GM12878 (cell line): ENCODE results near the gene ZNF329. TPM values are rescaled to one million over a fixed set of nuclear protein-coding genes. Genes with fewer than 3 reads are reported as not detected.

Source experiments
- ATAC-seq: fragments of 200-7000 bp; cut with Tn5 transposase; 3 replicates; pipeline ENCODE4 v1.9.1; 2020; ENCODE audit warnings: mild to moderate bottlenecking, moderate library complexity
- BruUV-seq: library from RNA; stranded (reverse); fragments of 400-500 nt; replicated peaks from 2 replicates; lab custom pipeline; 2021; lab: Mats Ljungman, UMichigan
- CTCF ChIA-PET: fragments of 300-600 bp; sonication (Branson Sonifier 250); formaldehyde crosslinking; extraction: SDS; loops from one replicate; lab custom pipeline; 2021; ENCODE audit warnings: inconsistent platforms; lab: Yijun Ruan, JAX
- POLR2A ChIA-PET: fragments of 350-600 bp; formaldehyde crosslinking; extraction: SDS; loops from one replicate; lab custom pipeline; 2021; ENCODE audit warnings: inconsistent platforms; lab: Charles Lee
- RAD21 ChIA-PET: fragments of 300-600 bp; sonication (Branson Sonifier 250); formaldehyde crosslinking; loops from one replicate; lab custom pipeline; 2023; ENCODE audit warnings: antibody characterized with exemption; ENCODE audit not compliant: unreplicated experiment; lab: Charles Lee
- SMC1A ChIA-PET: fragments of 300-600 bp; sonication (Branson Sonifier 250); formaldehyde crosslinking; loops from one replicate; lab custom pipeline; 2023; ENCODE audit not compliant: unreplicated experiment, uncharacterized antibody; lab: Charles Lee
- DNase-seq: peaks from one replicate; pipeline ENCODE4 v3.0.0-alpha.2; 2011; ENCODE audit warnings: low read depth, low spot score
- FAIRE-seq: peaks from 3 replicates; lab custom pipeline; 2011; peaks lifted over from hg19 to GRCh38; lab: Jason Lieb, UNC
- H2AFZ ChIP-seq: 2 replicates; pipeline ENCODE4 v1.6.0; 2011; ENCODE audit warnings: low read depth, low read length, control low read depth; ENCODE audit not compliant: control insufficient read depth
- H3K27ac ChIP-seq: 2 replicates; pipeline ENCODE4 v1.5.1; 2011; ENCODE audit warnings: control low read depth; ENCODE audit not compliant: control insufficient read depth, insufficient read depth
- H3K27me3 ChIP-seq, 2 experiments: replicated peaks in 1 of 2; 2 replicates each; pipeline versions ENCODE4 v1.6.0 to v1.6.1; 2011; ENCODE audit warnings: low read length in 1 of 2; ENCODE audit not compliant: control insufficient read depth in 2 of 2, insufficient read depth in 2 of 2
- H3K36me3 ChIP-seq, 2 experiments: 2 replicates each; pipeline ENCODE4 v1.5.1; 2011; ENCODE audit warnings: low read length in 1 of 2; ENCODE audit not compliant: control insufficient read depth in 2 of 2, insufficient read depth in 2 of 2
- H3K4me1 ChIP-seq: 2 replicates; pipeline ENCODE4 v1.6.1; 2011; ENCODE audit warnings: mild to moderate bottlenecking, low read length, moderate library complexity, mixed read lengths; ENCODE audit not compliant: control insufficient read depth, insufficient read depth
- H3K4me2 ChIP-seq: 2 replicates; pipeline ENCODE4 v1.6.0; 2011; ENCODE audit warnings: control low read depth; ENCODE audit not compliant: control insufficient read depth, insufficient read depth
- H3K4me3 ChIP-seq: fragments of 200-600 bp; sonication (generic); 2 replicates; pipeline ENCODE4 v1.5.1; 2016
- H3K79me2 ChIP-seq: 2 replicates; pipeline ENCODE4 v1.6.0; 2011; ENCODE audit warnings: low read length; ENCODE audit not compliant: control insufficient read depth, insufficient read depth
- H3K9ac ChIP-seq: 2 replicates; pipeline ENCODE4 v1.8.0; 2011; ENCODE audit warnings: low read length, control low read depth, mixed read lengths; ENCODE audit not compliant: control insufficient read depth, insufficient read depth
- H3K9me3 ChIP-seq: replicated peaks from 3 replicates; pipeline ENCODE4 v1.5.1; 2011; ENCODE audit warnings: mild to moderate bottlenecking, low read length; ENCODE audit not compliant: control insufficient read depth, insufficient read depth
- H4K20me1 ChIP-seq: 2 replicates; pipeline ENCODE4 v1.6.0; 2011; ENCODE audit not compliant: control insufficient read depth, insufficient read depth
- ATF2 ChIP-seq: IDR thresholded peaks from 2 replicates; pipeline ENCODE4 v1.6.1; 2012; ENCODE audit warnings: low read length, inconsistent platforms
- CBX3 ChIP-seq: fragments of 200-600 bp; sonication (generic); IDR thresholded peaks from 2 replicates; pipeline ENCODE4 v1.6.1; 2016; ENCODE audit warnings: low read depth, borderline replicate concordance
- GABPA ChIP-seq: IDR thresholded peaks from 2 replicates; pipeline ENCODE4 v1.6.1; 2014; ENCODE audit warnings: antibody characterized with exemption, low read depth, mild to moderate bottlenecking, inconsistent platforms
- HCFC1 ChIP-seq: fragments of 150-350 bp; IDR thresholded peaks from 2 replicates; pipeline ENCODE4 v1.6.1; 2014; ENCODE audit warnings: low read length
- KDM1A ChIP-seq: fragments of 200-600 bp; sonication (generic); IDR thresholded peaks from 2 replicates; pipeline ENCODE4 v1.6.1; 2016; ENCODE audit warnings: borderline replicate concordance
- NBN ChIP-seq: fragments of 450-650 bp; IDR thresholded peaks from 2 replicates; pipeline ENCODE4 v1.6.1; 2016
- SPI1 ChIP-seq: IDR thresholded peaks from 2 replicates; pipeline ENCODE4 v1.6.1; 2011; ENCODE audit warnings: low read depth, mild to moderate bottlenecking, low read length, moderate library complexity, borderline replicate concordance; ENCODE audit not compliant: insufficient read depth
- SUZ12 ChIP-seq: fragments of 200-600 bp; sonication (generic); IDR thresholded peaks from one replicate; pipeline ENCODE4 v1.6.1; 2018; ENCODE audit warnings: antibody characterized with exemption, mild to moderate bottlenecking; ENCODE audit not compliant: unreplicated experiment
- ZZZ3 ChIP-seq: IDR thresholded peaks from 2 replicates; pipeline ENCODE4 v1.6.1; 2011; ENCODE audit warnings: low read depth; ENCODE audit not compliant: control insufficient read depth, insufficient read length
- WGBS: methylation state at CpG from one replicate; pipeline ENCODE4 v1.1.6; 2016; ENCODE audit warnings: low lambda C conversion rate; ENCODE audit not compliant: insufficient replicate concordance, insufficient coverage; ENCODE audit errors: missing lambda C conversion rate; 5-methylcytosine and 5-hydroxymethylcytosine counted together
- in situ Hi-C: fragments of 300-500 bp; cut with MboI; formaldehyde crosslinking; loops from 9 replicates; pipeline ENCODE4 v1.14.3; 2018; ENCODE audit warnings: mixed read lengths
- intact Hi-C: fragments of 100-400 bp; cut with micrococcal nuclease; formaldehyde crosslinking; loops from one replicate; pipeline ENCODE4 v1.14.2; 2022; ENCODE audit not compliant: unreplicated experiment
- polyA plus RNA-seq, 11 experiments: library from polyadenylated mRNA; depleted of rRNA in 4 of 11; unstranded in 6 of 11; stranded (reverse) in 5 of 11; fragments of >200 nt; fragmentation: Nextera tagmentation in 4 of 11; fragmentation: Illumina TruSeq in 1 of 11; extraction: Ambion mirVana in 4 of 11; extraction: Trizol in 1 of 11; gene quantifications; 1 replicate in 1 of 11; 2 replicates in 10 of 11; pipeline versions ENCODE4 v1.2.1 to v1.2.3, GENCODE V29; 2011 to 2016; ENCODE audit warnings: inconsistent platforms in 2 of 11, missing spikeins in 2 of 11, low read depth in 1 of 11
- total RNA-seq, 4 experiments: library from RNA; depleted of rRNA in 3 of 4; stranded (reverse); fragments of >200 nt in 3 of 4; fragmentation: Illumina TruSeq in 1 of 4; extraction: Trizol in 1 of 4; gene quantifications; 2 replicates each; pipeline versions ENCODE4 v1.2.1 to v1.2.3, GENCODE V29; 2013 to 2021
- TF ChIP-seq, protein P1 (sequence below), 3 experiments: IDR thresholded peaks in 2 of 3; conservative IDR thresholded peaks in 1 of 3; 2 replicates each; pipeline ENCODE4 v1.5.1; 2011; ENCODE audit warnings: low read depth in 3 of 3, low read length in 3 of 3, mild to moderate bottlenecking in 3 of 3, control low read depth in 2 of 3, moderate library complexity in 2 of 3, inconsistent platforms in 1 of 3, mixed read lengths in 1 of 3; ENCODE audit not compliant: control insufficient read depth in 2 of 3, insufficient read depth in 1 of 3; ENCODE audit errors: extremely low read depth in 1 of 3
- TF ChIP-seq, protein P2 (sequence below): fragments of 450-650 bp; formaldehyde crosslinking; IDR thresholded peaks from 2 replicates; pipeline ENCODE4 v1.4.0; 2022; ENCODE audit warnings: mild to moderate bottlenecking, moderate library complexity

ZNF329 gene
- total and polyA plus RNA-seq, 10 of the 15 experiments (the other 5 are each of a cell fraction or from before 2014, with no cell fraction given): 0.11 to 4.7 (median 0.56) TPM; not detected in 1

DNA sequence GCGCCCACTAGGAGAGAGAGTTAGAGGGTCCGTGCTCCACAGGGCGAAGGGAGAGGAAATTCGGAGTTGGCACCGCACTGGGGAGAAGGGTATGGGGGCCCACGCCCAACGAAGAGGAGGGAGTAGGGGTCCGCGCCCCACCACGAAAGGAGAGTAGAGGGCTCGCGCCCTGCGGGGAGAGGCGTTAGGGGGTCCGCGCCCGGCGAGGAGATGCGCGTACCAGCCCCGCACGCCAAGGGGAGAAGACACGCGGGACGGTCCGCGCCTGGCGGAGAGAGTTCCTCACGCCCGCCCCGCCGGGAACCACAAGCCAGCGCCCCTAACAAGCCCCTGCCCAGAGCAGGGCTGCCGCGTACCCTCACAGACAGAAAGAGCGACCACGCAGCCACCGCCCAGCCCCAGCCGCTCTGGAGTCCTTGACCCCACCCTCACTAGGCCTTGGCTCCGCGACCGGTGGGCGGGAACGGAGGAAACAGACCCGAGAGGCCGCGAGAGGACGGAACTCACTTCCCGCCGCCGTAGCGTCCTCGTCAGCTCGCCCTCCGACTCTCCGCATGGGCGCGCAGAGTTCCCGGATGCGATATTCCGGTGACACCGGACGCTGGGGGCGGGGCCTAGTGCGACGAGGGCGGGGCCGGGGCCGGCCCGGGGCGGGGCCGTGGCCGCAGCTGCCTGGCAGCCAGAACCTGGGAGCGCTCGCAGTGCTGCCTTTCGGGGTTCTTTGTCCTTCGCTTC is 32.6 kb downstream of the ZNF329 start:
- in situ Hi-C loops: no loop called here
- CTCF ChIA-PET: no interaction called here
- Histone ChIP-seq H3K36me3 (no peaks in the 10 kb centered on the region), H4K20me1 (no peaks in the 10 kb centered on the region), H3K27me3 (no peaks in the 10 kb centered on the region)
- FAIRE-seq: no peak
- WGBS: 58% methylated on average over 18 of the region's 77 CpGs
- no peak for TF ChIP-seq CBX3
- TF ChIP-seq ATF2: no peak
- no peak for TF ChIP-seq GABPA
- TF ChIP-seq, all 136 proteins: peak for 0
- POLR2A ChIA-PET: no interaction called here
- intact Hi-C loops: no loop called here
- no peak overlapping the region for H3K27ac ChIP-seq
- SMC1A ChIA-PET: no interaction called here
- DNase-seq: no peak
- H3K4me1 ChIP-seq: no peaks in the 10 kb centered on the region
- H3K4me3 ChIP-seq: no peak overlapping the region
- RAD21 ChIA-PET: no interaction called here
- H2AFZ ChIP-seq: no peak overlapping the region
- H3K9ac ChIP-seq: no peak overlapping the region
- ATAC-seq: no peak
- H3K4me2 ChIP-seq: no peak overlapping the region
- H3K9me3 ChIP-seq: peaks cover 6% of the 10 kb centered on the region; the same call in 1 of the 3 replicates
- H3K79me2 ChIP-seq: no peaks in the 10 kb centered on the region
- BruUV-seq: no TSS peak

DNA sequence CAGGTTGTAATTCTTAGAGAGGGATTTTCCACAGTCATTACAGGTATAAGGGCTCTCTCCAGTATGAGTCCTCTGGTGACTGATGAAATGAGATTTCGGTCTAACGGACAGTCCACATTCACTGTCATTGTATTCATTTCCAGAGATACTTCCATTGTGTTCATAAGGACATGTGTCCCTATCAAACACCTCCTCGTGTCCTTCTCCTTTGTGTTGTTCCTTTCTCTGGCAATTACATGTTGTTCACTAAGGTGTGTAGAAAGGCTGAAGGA is 42.1 kb downstream of the ZNF329 start:
- ATAC-seq (no peak), DNase-seq (no peak), FAIRE-seq (no peak)
- Histone ChIP-seq H3K79me2 (no peaks in the 10 kb centered on the region), H3K4me1 (no peaks in the 10 kb centered on the region), H3K9ac (no peak overlapping the region), H3K9me3 (peaks cover 8% of the 10 kb centered on the region), H3K27ac (no peak overlapping the region), H3K27me3 (no peaks in the 10 kb centered on the region), H2AFZ (no peak overlapping the region), H3K4me3 (no peak overlapping the region), H4K20me1 (no peaks in the 10 kb centered on the region), H3K36me3 (no peaks in the 10 kb centered on the region), H3K4me2 (no peak overlapping the region)
- 17% methylated on average over 3 of the region's 3 CpGs for WGBS
- RAD21 ChIA-PET: no interaction called here
- no TSS peak for BruUV-seq
- POLR2A ChIA-PET: no interaction called here
- in situ Hi-C loops (no loop called here), intact Hi-C loops (no loop called here)
- CTCF ChIA-PET: no interaction called here
- SMC1A ChIA-PET: no interaction called here
- TF ChIP-seq, protein P1, sequence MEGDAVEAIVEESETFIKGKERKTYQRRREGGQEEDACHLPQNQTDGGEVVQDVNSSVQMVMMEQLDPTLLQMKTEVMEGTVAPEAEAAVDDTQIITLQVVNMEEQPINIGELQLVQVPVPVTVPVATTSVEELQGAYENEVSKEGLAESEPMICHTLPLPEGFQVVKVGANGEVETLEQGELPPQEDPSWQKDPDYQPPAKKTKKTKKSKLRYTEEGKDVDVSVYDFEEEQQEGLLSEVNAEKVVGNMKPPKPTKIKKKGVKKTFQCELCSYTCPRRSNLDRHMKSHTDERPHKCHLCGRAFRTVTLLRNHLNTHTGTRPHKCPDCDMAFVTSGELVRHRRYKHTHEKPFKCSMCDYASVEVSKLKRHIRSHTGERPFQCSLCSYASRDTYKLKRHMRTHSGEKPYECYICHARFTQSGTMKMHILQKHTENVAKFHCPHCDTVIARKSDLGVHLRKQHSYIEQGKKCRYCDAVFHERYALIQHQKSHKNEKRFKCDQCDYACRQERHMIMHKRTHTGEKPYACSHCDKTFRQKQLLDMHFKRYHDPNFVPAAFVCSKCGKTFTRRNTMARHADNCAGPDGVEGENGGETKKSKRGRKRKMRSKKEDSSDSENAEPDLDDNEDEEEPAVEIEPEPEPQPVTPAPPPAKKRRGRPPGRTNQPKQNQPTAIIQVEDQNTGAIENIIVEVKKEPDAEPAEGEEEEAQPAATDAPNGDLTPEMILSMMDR (IDR thresholded peaks at IDR 0.05 in 2 of 3, conservative IDR thresholded peaks at IDR 0.05 in 1 of 3; ENCODE audit: control insufficient read depth in 2 of 3, extremely low read depth in 1 of 3, insufficient read depth in 1 of 3, low read depth in 3 of 3, low read length in 3 of 3): no peak
- TF ChIP-seq HCFC1: no peak
- TF ChIP-seq, protein P2, sequence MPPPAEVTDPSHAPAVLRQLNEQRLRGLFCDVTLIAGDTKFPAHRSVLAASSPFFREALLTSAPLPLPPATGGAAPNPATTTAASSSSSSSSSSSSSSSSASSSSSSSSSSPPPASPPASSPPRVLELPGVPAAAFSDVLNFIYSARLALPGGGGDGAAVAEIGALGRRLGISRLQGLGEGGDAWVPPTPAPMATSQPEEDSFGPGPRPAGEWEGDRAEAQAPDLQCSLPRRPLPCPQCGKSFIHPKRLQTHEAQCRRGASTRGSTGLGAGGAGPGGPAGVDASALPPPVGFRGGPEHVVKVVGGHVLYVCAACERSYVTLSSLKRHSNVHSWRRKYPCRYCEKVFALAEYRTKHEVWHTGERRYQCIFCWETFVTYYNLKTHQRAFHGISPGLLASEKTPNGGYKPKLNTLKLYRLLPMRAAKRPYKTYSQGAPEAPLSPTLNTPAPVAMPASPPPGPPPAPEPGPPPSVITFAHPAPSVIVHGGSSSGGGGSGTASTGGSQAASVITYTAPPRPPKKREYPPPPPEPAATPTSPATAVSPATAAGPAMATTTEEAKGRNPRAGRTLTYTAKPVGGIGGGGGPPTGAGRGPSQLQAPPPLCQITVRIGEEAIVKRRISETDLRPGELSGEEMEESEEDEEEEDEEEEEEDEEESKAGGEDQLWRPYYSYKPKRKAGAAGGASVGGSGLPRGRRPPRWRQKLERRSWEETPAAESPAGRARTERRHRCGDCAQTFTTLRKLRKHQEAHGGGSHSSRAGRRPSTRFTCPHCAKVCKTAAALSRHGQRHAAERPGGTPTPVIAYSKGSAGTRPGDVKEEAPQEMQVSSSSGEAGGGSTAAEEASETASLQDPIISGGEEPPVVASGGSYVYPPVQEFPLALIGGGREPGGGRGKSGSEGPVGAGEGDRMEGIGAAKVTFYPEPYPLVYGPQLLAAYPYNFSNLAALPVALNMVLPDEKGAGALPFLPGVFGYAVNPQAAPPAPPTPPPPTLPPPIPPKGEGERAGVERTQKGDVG: no peak
- TF ChIP-seq NBN: no peak
- no peak for TF ChIP-seq KDM1A
- no peak for TF ChIP-seq ZZZ3
- no peak for TF ChIP-seq SPI1
- TF ChIP-seq SUZ12: no peak
